Mucosa of descending colon (tissue), 3 donors: Measurements from ENCODE around the gene POM121L2. TPM values are rescaled to one million over a fixed set of nuclear protein-coding genes. Genes with fewer than 3 reads are reported as not detected.

Source experiments
- ATAC-seq: fragments of 200-7000 bp; cut with Tn5 transposase; one replicate; pipeline ENCODE4 v1.9.1; 2020; ENCODE audit warnings: mild to moderate bottlenecking, moderate library complexity
- DNase-seq, 3 donors: peaks; one replicate each; pipeline ENCODE4 v3.0.0-alpha.2; 2020
- H3K36me3 ChIP-seq: fragments of 200-600 bp; one replicate; pipeline ENCODE4 v1.8.0; 2021; ENCODE audit warnings: low read depth, mild to moderate bottlenecking
- H3K4me1 ChIP-seq: fragments of 200-600 bp; one replicate; pipeline ENCODE4 v1.8.0; 2021; ENCODE audit warnings: low read depth, mild to moderate bottlenecking
- H3K4me3 ChIP-seq: fragments of 200-600 bp; one replicate; pipeline ENCODE4 v1.8.0; 2021; ENCODE audit warnings: mild to moderate bottlenecking
- H3K9me3 ChIP-seq: fragments of 200-600 bp; one replicate; pipeline ENCODE4 v1.8.0; 2021; ENCODE audit warnings: mild to moderate bottlenecking
- intact Hi-C, 2 donors: fragments of 100-400 bp; cut with DNase I in 1 of 2; cut with micrococcal nuclease in 1 of 2; formaldehyde crosslinking; loops; one replicate each; pipeline versions ENCODE4 v1.11.0 to v1.11.1; 2022; cut with DNase I, micrococcal nuclease
- total RNA-seq, 3 donors: library from RNA; stranded (reverse); fragmentation: NEBNext Ultra II Directional in 2 of 3; extraction: Animal tissue kit (Norgen Biotek cat#: 25700) in 2 of 3; gene quantifications; one replicate each; pipeline versions ENCODE4 v1.2.1 to v1.2.4, GENCODE V29; 2021 to 2023
- TF ChIP-seq, protein P1 (sequence below): fragments of 200-600 bp; IDR thresholded peaks from one replicate; pipeline ENCODE4 v1.8.0; 2022; ENCODE audit warnings: antibody characterized with exemption, mild to moderate bottlenecking
- donor health status: DM: no; HTN: no; CAD: no; lungs with moderate emphysema.
- donor health status: DM: no; HTN: no; CAD: no.
- donor health status: DM: no; HTN: yes; CAD: no.

Gene POM121L2
- total RNA-seq, 3 donors from 2014 or later = 0.09 to 0.14 TPM; not detected in 1

DNA sequence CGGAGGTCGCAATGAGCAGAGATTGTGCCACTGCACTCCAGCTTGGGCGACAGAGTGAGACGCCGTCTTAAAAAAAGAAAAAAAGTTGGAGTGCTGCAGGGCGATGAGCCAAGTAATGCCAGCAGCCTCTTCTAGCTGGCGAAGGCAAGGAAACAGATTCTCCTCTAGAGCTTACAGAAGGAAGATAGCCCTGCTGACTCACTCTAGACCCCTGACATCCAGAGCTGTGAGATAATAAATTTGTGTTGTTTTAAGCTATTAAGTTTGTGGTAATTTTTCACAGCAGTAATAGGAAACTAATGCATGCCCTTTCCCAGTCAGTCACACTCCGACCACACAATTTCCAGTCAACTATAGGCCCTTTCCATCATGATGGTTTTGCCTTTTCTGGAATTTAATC lies 48.2 kb downstream of the POM121L2 start:
- DNase-seq (no peak), ATAC-seq (no peak)
- H3K9me3 ChIP-seq = no peaks in the 10 kb centered on the region
- intact Hi-C loops = no loop called here
- no peaks in the 10 kb centered on the region for H3K36me3 ChIP-seq
- TF ChIP-seq, protein P1, sequence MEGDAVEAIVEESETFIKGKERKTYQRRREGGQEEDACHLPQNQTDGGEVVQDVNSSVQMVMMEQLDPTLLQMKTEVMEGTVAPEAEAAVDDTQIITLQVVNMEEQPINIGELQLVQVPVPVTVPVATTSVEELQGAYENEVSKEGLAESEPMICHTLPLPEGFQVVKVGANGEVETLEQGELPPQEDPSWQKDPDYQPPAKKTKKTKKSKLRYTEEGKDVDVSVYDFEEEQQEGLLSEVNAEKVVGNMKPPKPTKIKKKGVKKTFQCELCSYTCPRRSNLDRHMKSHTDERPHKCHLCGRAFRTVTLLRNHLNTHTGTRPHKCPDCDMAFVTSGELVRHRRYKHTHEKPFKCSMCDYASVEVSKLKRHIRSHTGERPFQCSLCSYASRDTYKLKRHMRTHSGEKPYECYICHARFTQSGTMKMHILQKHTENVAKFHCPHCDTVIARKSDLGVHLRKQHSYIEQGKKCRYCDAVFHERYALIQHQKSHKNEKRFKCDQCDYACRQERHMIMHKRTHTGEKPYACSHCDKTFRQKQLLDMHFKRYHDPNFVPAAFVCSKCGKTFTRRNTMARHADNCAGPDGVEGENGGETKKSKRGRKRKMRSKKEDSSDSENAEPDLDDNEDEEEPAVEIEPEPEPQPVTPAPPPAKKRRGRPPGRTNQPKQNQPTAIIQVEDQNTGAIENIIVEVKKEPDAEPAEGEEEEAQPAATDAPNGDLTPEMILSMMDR = no peak
- no peak overlapping the region for H3K4me3 ChIP-seq
- no peaks in the 10 kb centered on the region for H3K4me1 ChIP-seq

DNA sequence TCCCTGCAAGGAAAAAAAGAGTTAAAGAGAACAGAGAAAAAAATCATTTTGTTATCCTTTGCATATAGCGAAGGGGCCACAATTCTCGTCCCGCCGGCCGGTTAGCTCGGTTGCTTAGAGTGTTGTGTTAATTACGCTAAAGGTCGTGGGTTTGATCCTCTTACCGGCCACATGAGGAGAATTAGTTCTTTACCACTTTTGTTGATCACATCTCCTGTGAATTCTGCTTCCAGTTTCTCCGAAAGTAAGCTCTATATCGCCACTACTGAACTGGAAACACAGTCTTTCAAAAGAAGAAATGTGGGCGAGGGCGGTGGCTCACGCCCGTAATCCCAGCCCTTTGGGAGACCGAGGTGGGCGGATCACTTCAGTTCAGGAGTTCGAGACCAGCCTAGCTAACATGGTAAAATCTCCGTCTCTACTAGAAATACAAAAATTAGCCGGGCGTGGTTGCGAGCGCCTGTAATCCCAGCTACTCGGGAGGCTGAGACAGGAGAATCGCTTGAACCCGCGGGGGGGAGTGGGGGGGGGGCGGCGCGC lies 51.2 kb downstream of the POM121L2 start:
- Histone ChIP-seq H3K9me3 (no peaks in the 10 kb centered on the region), H3K4me3 (no peak overlapping the region), H3K4me1 (no peaks in the 10 kb centered on the region), H3K36me3 (no peaks in the 10 kb centered on the region)
- ATAC-seq (no peak), DNase-seq (no peak)
- TF ChIP-seq, protein P1 = no peak
- intact Hi-C loops = no loop called here

DNA sequence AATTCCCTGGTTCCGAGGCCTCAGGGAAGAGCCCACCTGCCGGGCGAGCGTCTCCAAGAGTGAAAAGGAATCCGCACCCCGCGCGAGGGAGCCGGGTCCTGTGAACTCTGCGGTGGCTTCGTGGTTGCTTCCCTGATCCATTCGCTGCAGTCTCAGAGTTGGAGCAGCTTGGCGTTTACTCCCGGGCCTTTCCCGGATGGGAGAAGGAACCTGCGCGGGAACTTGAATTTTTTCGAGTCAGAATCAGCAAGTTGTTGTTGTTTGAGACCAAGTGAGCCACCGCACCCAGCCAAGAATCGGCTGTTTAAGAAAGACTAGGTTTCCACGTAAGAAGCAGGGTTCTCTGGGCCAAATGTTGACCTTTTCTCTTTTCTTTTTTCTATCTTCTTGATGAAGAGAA lies 51.7 kb downstream of the POM121L2 start:
- TF ChIP-seq, protein P1 = no peak
- H3K4me3 ChIP-seq = no peak overlapping the region
- ATAC-seq = no peak

More for the DNA sequence above, 51.7 kb downstream of the POM121L2 start:
- no peak for DNase-seq
- Histone ChIP-seq H3K36me3 (no peaks in the 10 kb centered on the region), H3K4me1 (no peaks in the 10 kb centered on the region), H3K9me3 (no peaks in the 10 kb centered on the region)
- intact Hi-C loops = no loop called here

Other genes with a start within 250 kb of the POM121L2 start
- 10 to 100 TPM; 13.0 to 32.1 (median 22.4) TPM for gene PRSS16, start 64.6 kb downstream of the POM121L2 start, total RNA-seq
- gene ZNF391, start 76.5 kb upstream of the POM121L2 start, total RNA-seq = 1 to 10 TPM; 1.3 to 2.2 (median 1.6) TPM
- 1 to 10 TPM; 6.0 to 7.0 (median 6.2) TPM for gene ZNF184, start 160.8 kb upstream of the POM121L2 start, total RNA-seq